ENCODE data around the gene B3GLCT. TPM values are rescaled to one million over a fixed set of nuclear protein-coding genes. Genes with fewer than 3 reads are reported as not detected.

The B3GLCT gene
- total and polyA plus RNA-seq, 9 donors: 4.1 to 10.8 (median 7.9) TPM

DNA sequence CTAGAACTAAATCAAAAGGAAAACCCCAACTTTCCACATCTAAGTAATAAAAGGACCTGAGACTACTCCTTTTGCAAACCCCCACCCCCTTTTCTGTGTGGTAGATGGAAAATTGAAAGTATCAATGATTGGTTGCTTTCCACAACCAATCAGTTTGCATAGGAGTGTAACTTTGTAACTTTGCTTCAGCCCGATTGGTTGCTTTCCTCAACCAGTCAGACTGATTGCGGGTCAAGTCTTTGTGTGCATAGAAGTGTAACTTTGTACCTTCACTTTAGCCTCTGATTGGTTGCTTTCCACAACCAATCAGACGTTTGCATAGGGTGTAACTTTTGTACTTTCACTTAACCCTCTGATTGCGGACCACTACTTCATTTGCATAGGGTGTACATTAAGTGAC, 8.0 kb upstream of the B3GLCT start:
- H3K27me3 ChIP-seq: no peaks in the 10 kb centered on the region
- WGBS, 3 donors: 81 to 88% (median 84%) methylated on average over 4 of the region's 4 CpGs
- intact Hi-C loops (cut with DNase I): no loop called here

GRCh38 chr13:31192306-31192705, 7.5 kb upstream of the B3GLCT start:
- WGBS, 3 donors: 92 to 94% (median 94%) methylated on average over 6 of the region's 6 CpGs
- no peaks in the 10 kb centered on the region for H3K4me1 ChIP-seq (ENCODE audit: insufficient read depth)

More for the DNA sequence above, 8.0 kb upstream of the B3GLCT start:
- Histone ChIP-seq H3K27ac (no peak overlapping the region), H3K9me3 (no peaks in the 10 kb centered on the region), H3K4me3 (no peak overlapping the region), H3K4me1 (ENCODE audit: insufficient read depth) (no peaks in the 10 kb centered on the region), H3K36me3 (no peaks in the 10 kb centered on the region)
- no peak for DNase-seq
- TF ChIP-seq EP300 (IDR thresholded peaks at IDR 0.05) (no peak), POLR2A (IDR thresholded peaks at IDR 0.05) (no peak)
- TF ChIP-seq, protein P1, sequence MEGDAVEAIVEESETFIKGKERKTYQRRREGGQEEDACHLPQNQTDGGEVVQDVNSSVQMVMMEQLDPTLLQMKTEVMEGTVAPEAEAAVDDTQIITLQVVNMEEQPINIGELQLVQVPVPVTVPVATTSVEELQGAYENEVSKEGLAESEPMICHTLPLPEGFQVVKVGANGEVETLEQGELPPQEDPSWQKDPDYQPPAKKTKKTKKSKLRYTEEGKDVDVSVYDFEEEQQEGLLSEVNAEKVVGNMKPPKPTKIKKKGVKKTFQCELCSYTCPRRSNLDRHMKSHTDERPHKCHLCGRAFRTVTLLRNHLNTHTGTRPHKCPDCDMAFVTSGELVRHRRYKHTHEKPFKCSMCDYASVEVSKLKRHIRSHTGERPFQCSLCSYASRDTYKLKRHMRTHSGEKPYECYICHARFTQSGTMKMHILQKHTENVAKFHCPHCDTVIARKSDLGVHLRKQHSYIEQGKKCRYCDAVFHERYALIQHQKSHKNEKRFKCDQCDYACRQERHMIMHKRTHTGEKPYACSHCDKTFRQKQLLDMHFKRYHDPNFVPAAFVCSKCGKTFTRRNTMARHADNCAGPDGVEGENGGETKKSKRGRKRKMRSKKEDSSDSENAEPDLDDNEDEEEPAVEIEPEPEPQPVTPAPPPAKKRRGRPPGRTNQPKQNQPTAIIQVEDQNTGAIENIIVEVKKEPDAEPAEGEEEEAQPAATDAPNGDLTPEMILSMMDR (IDR thresholded peaks at IDR 0.05): no peak

GRCh38 chr13:31195616-31196015, 4.2 kb upstream of the B3GLCT start:
- WGBS, 3 donors: 92 to 98% (median 94%) methylated on average over 4 of the region's 4 CpGs
- intact Hi-C loops (cut with DNase I): no loop called here
- Histone ChIP-seq H3K27me3 (no peaks in the 10 kb centered on the region), H3K36me3 (no peaks in the 10 kb centered on the region), H3K4me1 (ENCODE audit: insufficient read depth) (peaks cover 2% of the 10 kb centered on the region), H3K9me3 (no peaks in the 10 kb centered on the region), H3K4me3 (no peak overlapping the region), H3K27ac (no peak overlapping the region)
- TF ChIP-seq EP300 (IDR thresholded peaks at IDR 0.05): no peak
- TF ChIP-seq, protein P1 (IDR thresholded peaks at IDR 0.05): no peak
- no peak for TF ChIP-seq POLR2A (IDR thresholded peaks at IDR 0.05)
- DNase-seq: no peak

More at GRCh38 chr13:31192306-31192705, 7.5 kb upstream of the B3GLCT start:
- no peak for DNase-seq
- H3K36me3 ChIP-seq: no peaks in the 10 kb centered on the region
- intact Hi-C loops (cut with DNase I): no loop called here
- no peaks in the 10 kb centered on the region for H3K27me3 ChIP-seq
- H3K9me3 ChIP-seq: no peaks in the 10 kb centered on the region
- TF ChIP-seq, protein P1 (IDR thresholded peaks at IDR 0.05): no peak
- no peak for TF ChIP-seq EP300 (IDR thresholded peaks at IDR 0.05)
- no peak overlapping the region for H3K27ac ChIP-seq
- no peak overlapping the region for H3K4me3 ChIP-seq

GRCh38 chr13:31196992-31197391, 2.8 kb upstream of the B3GLCT start:
- Histone ChIP-seq H3K4me1 (ENCODE audit: insufficient read depth) (peaks cover 4% of the 10 kb centered on the region), H3K9me3 (no peaks in the 10 kb centered on the region), H3K36me3 (no peaks in the 10 kb centered on the region), H3K27me3 (no peaks in the 10 kb centered on the region), H3K27ac (no peak overlapping the region), H3K4me3 (no peak overlapping the region)
- no peak for DNase-seq
- TF ChIP-seq POLR2A (IDR thresholded peaks at IDR 0.05) (no peak), EP300 (IDR thresholded peaks at IDR 0.05) (no peak)
- TF ChIP-seq, protein P1 (IDR thresholded peaks at IDR 0.05): no peak
- intact Hi-C loops (cut with DNase I): no loop called here
- WGBS, 3 donors: 84 to 98% (median 96%) methylated on average over 6 of the region's 6 CpGs

Measured in ovary (tissue), 9 donors.